Measurements from ENCODE around the gene SWSAP1.
"Not testable (repeated sequence)": the region's sequence is repeated elsewhere in the genome, so short reads cannot be mapped to it uniquely, and the experiment has no call there.

Gene SWSAP1

GRCh38 chr19:11338121-11338520 is 36.3 kb upstream of the SWSAP1 start:
- H3K9ac ChIP-seq (ENCODE audit: low read depth in 1 of 2, low read length in 2 of 2), result peak overlapping the region; percentile 52 to 74
- peak overlapping the region; percentile 79 for H3K4me3 ChIP-seq (ENCODE audit: low read depth in 1 of 2, low read length in 2 of 2)
- no peaks in the 10 kb centered on the region for H3K9me3 ChIP-seq (ENCODE audit: control insufficient read depth in 1 of 2, low read length in 2 of 2)
- peaks cover 9 to 24% of the 10 kb centered on the region in 2 donors for H3K4me1 ChIP-seq (ENCODE audit: control insufficient read depth in 1 of 2, insufficient read depth in 2 of 2, low read length in 2 of 2)
- no peaks in the 10 kb centered on the region for H3K27me3 ChIP-seq (ENCODE audit: control insufficient read depth in 1 of 2, insufficient read depth in 2 of 2, low read length in 2 of 2)
- H3K27ac ChIP-seq (ENCODE audit: low read depth, low read length), result no peak overlapping the region
- H3K36me3 ChIP-seq (ENCODE audit: control insufficient read depth in 1 of 2, insufficient read depth in 2 of 2, low read length in 2 of 2), result peaks cover 10 to 31% of the 10 kb centered on the region in 2 donors

- H3K9me3 ChIP-seq (ENCODE audit: control insufficient read depth in 1 of 2, low read length in 2 of 2), result no peaks in the 10 kb centered on the region
- peak overlapping the region; percentile 79 for H3K4me3 ChIP-seq (ENCODE audit: low read depth in 1 of 2, low read length in 2 of 2)
- peaks cover 10 to 31% of the 10 kb centered on the region in 2 donors for H3K36me3 ChIP-seq (ENCODE audit: control insufficient read depth in 1 of 2, insufficient read depth in 2 of 2, low read length in 2 of 2)
- no peaks in the 10 kb centered on the region for H3K27me3 ChIP-seq (ENCODE audit: control insufficient read depth in 1 of 2, insufficient read depth in 2 of 2, low read length in 2 of 2)
- H3K27ac ChIP-seq (ENCODE audit: low read depth, low read length), result peak overlapping the region; percentile 68
- peaks cover 9 to 27% of the 10 kb centered on the region in 2 donors for H3K4me1 ChIP-seq (ENCODE audit: control insufficient read depth in 1 of 2, insufficient read depth in 2 of 2, low read length in 2 of 2)
- peak overlapping the region; percentile 52 to 74 for H3K9ac ChIP-seq (ENCODE audit: low read depth in 1 of 2, low read length in 2 of 2)
These were observed 35.8 kb upstream of the SWSAP1 start for GRCh38 chr19:11338569-11339253.

GRCh38 chr19:11339254-11340098 is 35.0 kb upstream of the SWSAP1 start, which contains the start of gene RAB3D:
TSS of gene RAB3D (minus strand) at chr19:11339657. CDS start at chr19:11337399, 2,258 bp downstream.
- peak within 1 kb of the TSS; percentile 68 for H3K27ac ChIP-seq (ENCODE audit: low read depth, low read length)
- H3K4me3 ChIP-seq (ENCODE audit: low read depth in 1 of 2, low read length in 2 of 2), result peak within 1 kb of the TSS; percentile 79
- peaks cover 15 to 34% of the 10 kb centered on the region in 2 donors for H3K4me1 ChIP-seq (ENCODE audit: control insufficient read depth in 1 of 2, insufficient read depth in 2 of 2, low read length in 2 of 2)
- H3K36me3 ChIP-seq (ENCODE audit: control insufficient read depth in 1 of 2, insufficient read depth in 2 of 2, low read length in 2 of 2), result peaks cover 10 to 26% of the 10 kb centered on the region in 2 donors
- H3K9me3 ChIP-seq (ENCODE audit: control insufficient read depth in 1 of 2, low read length in 2 of 2), result no peaks in the 10 kb centered on the region
- peak within 1 kb of the TSS; percentile 52 to 74 for H3K9ac ChIP-seq (ENCODE audit: low read depth in 1 of 2, low read length in 2 of 2)
- no peaks in the 10 kb centered on the region for H3K27me3 ChIP-seq (ENCODE audit: control insufficient read depth in 1 of 2, insufficient read depth in 2 of 2, low read length in 2 of 2)

GRCh38 chr19:11340099-11340467 is 34.4 kb upstream of the SWSAP1 start:
- peaks cover 8 to 23% of the 10 kb centered on the region in 2 donors for H3K36me3 ChIP-seq (ENCODE audit: control insufficient read depth in 1 of 2, insufficient read depth in 2 of 2, low read length in 2 of 2)
- H3K4me1 ChIP-seq (ENCODE audit: control insufficient read depth in 1 of 2, insufficient read depth in 2 of 2, low read length in 2 of 2), result peaks cover 16 to 38% of the 10 kb centered on the region in 2 donors
- H3K27ac ChIP-seq (ENCODE audit: low read depth, low read length), result peak overlapping the region; percentile 30
- peak overlapping the region; percentile 79 for H3K4me3 ChIP-seq (ENCODE audit: low read depth in 1 of 2, low read length in 2 of 2)
- H3K27me3 ChIP-seq (ENCODE audit: control insufficient read depth in 1 of 2, insufficient read depth in 2 of 2, low read length in 2 of 2); H3K9me3 ChIP-seq (ENCODE audit: control insufficient read depth in 1 of 2, low read length in 2 of 2): not testable (repeated sequence)
- H3K9ac ChIP-seq (ENCODE audit: low read depth in 1 of 2, low read length in 2 of 2), result peak overlapping the region in 1 of 2 donors; percentile 74

GRCh38 chr19:11342429-11342828 is 32.0 kb upstream of the SWSAP1 start:
- Histone ChIP-seq H3K9ac (ENCODE audit: low read depth in 1 of 2, low read length in 2 of 2) (no peak overlapping the region), H3K4me3 (ENCODE audit: low read depth in 1 of 2, low read length in 2 of 2) (no peak overlapping the region), H3K4me1 (ENCODE audit: control insufficient read depth in 1 of 2, insufficient read depth in 2 of 2, low read length in 2 of 2) (peaks cover 28 to 51% of the 10 kb centered on the region in 2 donors), H3K9me3 (ENCODE audit: control insufficient read depth in 1 of 2, low read length in 2 of 2) (no peaks in the 10 kb centered on the region), H3K27me3 (ENCODE audit: control insufficient read depth in 1 of 2, insufficient read depth in 2 of 2, low read length in 2 of 2) (no peaks in the 10 kb centered on the region), H3K36me3 (ENCODE audit: control insufficient read depth in 1 of 2, insufficient read depth in 2 of 2, low read length in 2 of 2) (peaks cover 0 to 5% of the 10 kb centered on the region in 2 donors), H3K27ac (ENCODE audit: low read depth, low read length) (no peak overlapping the region)

- Histone ChIP-seq H3K4me3 (ENCODE audit: low read depth in 1 of 2, low read length in 2 of 2) (peak overlapping the region; percentile 93 to 95), H3K36me3 (ENCODE audit: control insufficient read depth in 1 of 2, insufficient read depth in 2 of 2, low read length in 2 of 2) (peaks cover 0 to 5% of the 10 kb centered on the region in 2 donors), H3K27me3 (ENCODE audit: control insufficient read depth in 1 of 2, insufficient read depth in 2 of 2, low read length in 2 of 2) (no peaks in the 10 kb centered on the region), H3K9ac (ENCODE audit: low read depth in 1 of 2, low read length in 2 of 2) (peak overlapping the region; percentile 72 to 94), H3K4me1 (ENCODE audit: control insufficient read depth in 1 of 2, insufficient read depth in 2 of 2, low read length in 2 of 2) (peaks cover 18 to 30% of the 10 kb centered on the region in 2 donors), H3K9me3 (ENCODE audit: control insufficient read depth in 1 of 2, low read length in 2 of 2) (peaks cover 0 to 5% of the 10 kb centered on the region in 2 donors), H3K27ac (ENCODE audit: low read depth, low read length) (peak overlapping the region; percentile 22)
These were observed 29.2 kb upstream of the SWSAP1 start for GRCh38 chr19:11345122-11345803.

GRCh38 chr19:11346104-11346940 is 28.1 kb upstream of the SWSAP1 start, which contains the start of the genes CCDC159 and TMEM205:
TSS of gene CCDC159 (plus strand) at chr19:11346519. CDS start at chr19:11346607, 88 bp downstream.
TSS of gene TMEM205 (minus strand) at chr19:11346268. CDS start at chr19:11345619, 649 bp downstream.
- peak within 1 kb of the TSS; percentile 72 to 94 for H3K9ac ChIP-seq (ENCODE audit: low read depth in 1 of 2, low read length in 2 of 2)
- H3K9me3 ChIP-seq (ENCODE audit: control insufficient read depth in 1 of 2, low read length in 2 of 2), result peaks cover 0 to 5% of the 10 kb centered on the region in 2 donors
- H3K27ac ChIP-seq (ENCODE audit: low read depth, low read length), result peak within 1 kb of the TSS; percentile 63
- H3K4me3 ChIP-seq (ENCODE audit: low read depth in 1 of 2, low read length in 2 of 2), result peak within 1 kb of the TSS; percentile 93 to 95
- H3K4me1 ChIP-seq (ENCODE audit: control insufficient read depth in 1 of 2, insufficient read depth in 2 of 2, low read length in 2 of 2), result peaks cover 18 to 30% of the 10 kb centered on the region in 2 donors
- peaks cover 0 to 5% of the 10 kb centered on the region in 2 donors for H3K36me3 ChIP-seq (ENCODE audit: control insufficient read depth in 1 of 2, insufficient read depth in 2 of 2, low read length in 2 of 2)
- H3K27me3 ChIP-seq (ENCODE audit: control insufficient read depth in 1 of 2, insufficient read depth in 2 of 2, low read length in 2 of 2), result no peaks in the 10 kb centered on the region

- H3K4me3 ChIP-seq (ENCODE audit: low read depth in 1 of 2, low read length in 2 of 2), result no peak overlapping the region
- no peaks in the 10 kb centered on the region for H3K27me3 ChIP-seq (ENCODE audit: control insufficient read depth in 1 of 2, insufficient read depth in 2 of 2, low read length in 2 of 2)
- H3K36me3 ChIP-seq (ENCODE audit: control insufficient read depth in 1 of 2, insufficient read depth in 2 of 2, low read length in 2 of 2), result no peaks in the 10 kb centered on the region
- H3K9ac ChIP-seq (ENCODE audit: low read depth in 1 of 2, low read length in 2 of 2), result no peak overlapping the region
- no peak overlapping the region for H3K27ac ChIP-seq (ENCODE audit: low read depth, low read length)
- H3K9me3 ChIP-seq (ENCODE audit: control insufficient read depth in 1 of 2, low read length in 2 of 2), result peaks cover 0 to 5% of the 10 kb centered on the region in 2 donors
- H3K4me1 ChIP-seq (ENCODE audit: control insufficient read depth in 1 of 2, insufficient read depth in 2 of 2, low read length in 2 of 2), result peaks cover 18 to 30% of the 10 kb centered on the region in 2 donors
These were observed 26.9 kb upstream of the SWSAP1 start for GRCh38 chr19:11347546-11348039.

- H3K9me3 ChIP-seq (ENCODE audit: control insufficient read depth in 1 of 2, low read length in 2 of 2), result peaks cover 0 to 5% of the 10 kb centered on the region in 2 donors
- no peak overlapping the region for H3K9ac ChIP-seq (ENCODE audit: low read depth in 1 of 2, low read length in 2 of 2)
- no peak overlapping the region for H3K27ac ChIP-seq (ENCODE audit: low read depth, low read length)
- H3K4me3 ChIP-seq (ENCODE audit: low read depth in 1 of 2, low read length in 2 of 2), result no peak overlapping the region
- H3K4me1 ChIP-seq (ENCODE audit: control insufficient read depth in 1 of 2, insufficient read depth in 2 of 2, low read length in 2 of 2), result peaks cover 16 to 23% of the 10 kb centered on the region in 2 donors
- H3K27me3 ChIP-seq (ENCODE audit: control insufficient read depth in 1 of 2, insufficient read depth in 2 of 2, low read length in 2 of 2), result no peaks in the 10 kb centered on the region
- H3K36me3 ChIP-seq (ENCODE audit: control insufficient read depth in 1 of 2, insufficient read depth in 2 of 2, low read length in 2 of 2), result no peaks in the 10 kb centered on the region
These were observed 25.3 kb upstream of the SWSAP1 start for GRCh38 chr19:11349171-11349570.

Data from duodenal mucosa (tissue), 2 donors.